DMS114 treated with DMSO at 0.1 percent for 48 hours (cell line): ENCODE data around the gene TRIM45.
"Not testable (repeated sequence)": the region's sequence is repeated elsewhere in the genome, so short reads cannot be mapped to it uniquely, and the experiment has no call there.

Source experiments
- DNase-seq: peaks from one replicate; lab custom pipeline; 2025; ENCODE audit not compliant: unreplicated experiment; lab: John Stamatoyannopoulos, UW

Gene TRIM45

GRCh38 chr1:117136749-117137148 lies 15.2 kb upstream of the TRIM45 start:
- DNase-seq, result no peak

GRCh38 chr1:117135329-117135728 lies 13.8 kb upstream of the TRIM45 start:
- DNase-seq, result no peak

- no peak for DNase-seq
Observed at GRCh38 chr1:117130526-117130925, 9.0 kb upstream of the TRIM45 start.

- DNase-seq, result peak; percentile 34
Observed at GRCh38 chr1:117128323-117129079, 7.0 kb upstream of the TRIM45 start.

GRCh38 chr1:117127795-117128194 lies 6.2 kb upstream of the TRIM45 start:
- DNase-seq, result no peak

- DNase-seq, result no peak
Observed at GRCh38 chr1:117124661-117125060, 3.1 kb upstream of the TRIM45 start.

- DNase-seq, result no peak
Observed at GRCh38 chr1:117123274-117123673, 1.7 kb upstream of the TRIM45 start.

- peak; percentile 48 for DNase-seq
Observed at GRCh38 chr1:117122330-117123025, 929 bp upstream of the TRIM45 start.

- no peak for DNase-seq
Observed at GRCh38 chr1:117120774-117121588, 568 bp downstream of the TRIM45 start.

- not testable (repeated sequence) for DNase-seq
Observed at GRCh38 chr1:117119144-117119543, 2.4 kb downstream of the TRIM45 start.

GRCh38 chr1:117118137-117118536 lies 3.4 kb downstream of the TRIM45 start:
- DNase-seq, result no peak

- DNase-seq, result no peak
Observed at GRCh38 chr1:117117697-117118096, 3.9 kb downstream of the TRIM45 start.

GRCh38 chr1:117116784-117117130 lies 4.8 kb downstream of the TRIM45 start:
- no peak for DNase-seq

GRCh38 chr1:117116090-117116783 lies 5.3 kb downstream of the TRIM45 start:
- no peak for DNase-seq

- DNase-seq, result no peak
Observed at GRCh38 chr1:117114877-117115276, 6.7 kb downstream of the TRIM45 start.

GRCh38 chr1:117113199-117113598 lies 8.3 kb downstream of the TRIM45 start:
- no peak for DNase-seq

- DNase-seq, result no peak
Observed at GRCh38 chr1:117112047-117112717, 9.4 kb downstream of the TRIM45 start.

GRCh38 chr1:117110774-117111173 lies 10.8 kb downstream of the TRIM45 start:
- no peak for DNase-seq

- DNase-seq, result no peak
Observed at GRCh38 chr1:117107364-117107763, 14.2 kb downstream of the TRIM45 start.

GRCh38 chr1:117106478-117106877 lies 15.1 kb downstream of the TRIM45 start:
- no peak for DNase-seq

- DNase-seq, result no peak
Observed at GRCh38 chr1:117105722-117106121, 15.8 kb downstream of the TRIM45 start.
